AG09319 (cell line): Measurements from ENCODE around the gene SMPD3.

Source experiments
- DNase-seq: peaks from one replicate; pipeline ENCODE4 v3.0.0-alpha.2; 2010; ENCODE audit warnings: low read depth; ENCODE audit errors: extremely low read depth
- TF ChIP-seq, protein P1 (sequence below): IDR thresholded peaks from 2 replicates; pipeline ENCODE4 v1.5.1; 2011; ENCODE audit warnings: low read depth, mild to moderate bottlenecking, inconsistent platforms, low read length, moderate library complexity

SMPD3 gene

DNA sequence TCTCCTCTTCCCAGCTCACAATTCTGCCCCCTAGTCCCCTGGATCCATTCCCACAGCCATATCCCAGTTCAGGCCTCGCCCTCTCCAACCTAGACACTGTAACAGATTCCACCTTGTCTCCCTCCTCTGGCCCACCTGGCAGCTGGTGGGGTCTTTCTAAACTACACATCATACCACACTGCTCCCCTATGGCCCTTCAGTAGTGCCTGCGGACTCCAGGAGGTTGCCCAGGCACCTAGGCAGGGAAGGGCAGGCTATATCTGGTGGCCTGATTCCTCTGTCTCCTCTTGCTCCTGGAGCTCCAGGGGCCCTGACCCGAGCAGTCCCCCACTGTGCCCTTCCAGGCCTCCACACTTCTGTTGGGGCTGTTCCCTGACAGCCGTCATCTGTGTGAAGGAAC is 64.5 kb downstream of the SMPD3 start:
- DNase-seq = no peak
- TF ChIP-seq, protein P1, sequence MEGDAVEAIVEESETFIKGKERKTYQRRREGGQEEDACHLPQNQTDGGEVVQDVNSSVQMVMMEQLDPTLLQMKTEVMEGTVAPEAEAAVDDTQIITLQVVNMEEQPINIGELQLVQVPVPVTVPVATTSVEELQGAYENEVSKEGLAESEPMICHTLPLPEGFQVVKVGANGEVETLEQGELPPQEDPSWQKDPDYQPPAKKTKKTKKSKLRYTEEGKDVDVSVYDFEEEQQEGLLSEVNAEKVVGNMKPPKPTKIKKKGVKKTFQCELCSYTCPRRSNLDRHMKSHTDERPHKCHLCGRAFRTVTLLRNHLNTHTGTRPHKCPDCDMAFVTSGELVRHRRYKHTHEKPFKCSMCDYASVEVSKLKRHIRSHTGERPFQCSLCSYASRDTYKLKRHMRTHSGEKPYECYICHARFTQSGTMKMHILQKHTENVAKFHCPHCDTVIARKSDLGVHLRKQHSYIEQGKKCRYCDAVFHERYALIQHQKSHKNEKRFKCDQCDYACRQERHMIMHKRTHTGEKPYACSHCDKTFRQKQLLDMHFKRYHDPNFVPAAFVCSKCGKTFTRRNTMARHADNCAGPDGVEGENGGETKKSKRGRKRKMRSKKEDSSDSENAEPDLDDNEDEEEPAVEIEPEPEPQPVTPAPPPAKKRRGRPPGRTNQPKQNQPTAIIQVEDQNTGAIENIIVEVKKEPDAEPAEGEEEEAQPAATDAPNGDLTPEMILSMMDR = no peak

DNA sequence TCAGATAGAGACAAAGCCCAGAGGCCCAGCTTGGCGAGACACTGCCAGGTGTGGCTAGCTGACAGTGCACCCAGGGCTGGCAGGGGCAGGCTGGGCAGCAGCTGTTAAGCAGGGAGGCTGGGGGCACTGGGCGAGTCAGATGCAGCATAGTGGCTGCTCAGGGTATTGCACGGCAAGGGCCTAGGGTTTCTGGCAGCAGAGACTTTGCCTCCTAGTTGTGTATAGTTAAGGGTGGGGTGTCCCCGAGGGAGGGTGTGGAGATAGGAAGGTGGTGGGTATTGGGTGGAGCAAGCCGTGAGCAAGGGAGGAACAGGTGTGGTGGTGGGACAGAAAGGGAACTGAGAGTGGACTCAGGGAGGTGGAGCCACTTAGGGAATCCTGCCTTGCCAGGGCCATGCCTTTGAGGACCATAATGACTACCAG is 66.0 kb downstream of the SMPD3 start:
- TF ChIP-seq, protein P1 = no peak; the same call in 1 of the 2 replicates
- no peak for DNase-seq

DNA sequence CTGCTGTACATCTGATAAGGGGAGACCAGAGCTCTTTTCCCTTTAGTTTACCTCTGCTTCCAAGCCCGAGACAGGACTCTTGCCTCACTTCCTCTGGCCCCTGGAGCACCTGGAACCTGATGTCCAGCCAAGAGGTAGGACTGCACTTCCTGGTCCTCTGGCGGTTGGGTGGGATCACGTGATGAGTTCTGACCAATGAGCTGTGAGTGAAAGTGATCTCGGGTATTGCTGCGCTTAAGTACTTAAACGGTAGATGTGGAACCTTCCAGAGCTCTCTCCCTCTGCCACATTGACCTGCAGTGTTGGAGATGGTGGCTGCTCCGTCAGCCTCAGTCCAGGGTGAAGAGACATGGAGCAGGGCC is 67.0 kb downstream of the SMPD3 start:
- TF ChIP-seq, protein P1 = no peak
- no peak for DNase-seq

DNA sequence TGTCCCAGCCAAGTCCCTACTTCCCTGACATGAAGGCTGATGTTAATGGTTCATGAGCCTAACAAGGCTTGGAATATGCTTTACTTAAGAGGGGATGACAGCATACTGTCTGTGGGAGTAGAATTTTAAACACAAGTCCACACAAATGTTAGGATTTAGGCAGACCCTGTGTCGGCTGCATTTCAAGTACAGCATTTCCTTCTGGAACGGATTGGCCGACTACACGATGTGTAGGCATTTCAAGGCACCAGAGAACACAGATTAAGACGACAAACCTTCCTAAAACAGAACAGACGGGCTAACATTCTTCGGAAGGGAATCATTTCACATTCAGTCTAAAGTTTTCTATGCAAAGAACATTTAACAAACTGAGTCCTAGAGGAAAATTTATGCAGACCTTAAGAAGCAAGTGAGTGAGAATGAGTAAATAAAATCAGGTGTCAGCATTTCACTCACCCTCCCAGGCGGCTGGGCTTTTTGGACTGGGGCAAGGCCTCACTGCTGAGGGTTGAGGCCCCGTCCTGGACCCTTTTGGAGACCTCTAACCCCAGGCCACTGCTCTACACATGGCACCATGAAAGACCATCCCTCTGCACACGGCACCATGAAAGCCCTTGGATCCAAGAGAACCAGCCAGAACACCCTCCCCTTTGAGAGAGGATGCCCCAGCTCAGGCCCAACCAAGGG is 67.5 kb downstream of the SMPD3 start:
- DNase-seq = no peak
- TF ChIP-seq, protein P1 = no peak

DNA sequence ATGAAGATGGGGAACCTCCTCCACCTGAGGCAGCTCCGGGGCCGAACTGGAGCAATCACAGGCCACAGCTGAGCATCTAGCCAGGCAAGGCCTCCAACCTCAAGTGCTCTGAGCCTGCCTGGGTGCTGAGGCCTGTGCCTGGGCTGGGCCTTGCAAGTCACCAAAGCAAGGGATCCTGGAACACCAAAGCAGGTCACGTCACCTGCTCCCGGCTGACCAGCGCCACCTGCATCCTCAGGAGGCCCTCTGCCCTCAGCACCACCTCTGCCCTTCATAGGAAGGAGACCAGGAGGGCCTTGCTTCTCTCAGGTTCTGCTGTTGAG is 68.0 kb downstream of the SMPD3 start:
- TF ChIP-seq, protein P1 = no peak
- no peak for DNase-seq

DNA sequence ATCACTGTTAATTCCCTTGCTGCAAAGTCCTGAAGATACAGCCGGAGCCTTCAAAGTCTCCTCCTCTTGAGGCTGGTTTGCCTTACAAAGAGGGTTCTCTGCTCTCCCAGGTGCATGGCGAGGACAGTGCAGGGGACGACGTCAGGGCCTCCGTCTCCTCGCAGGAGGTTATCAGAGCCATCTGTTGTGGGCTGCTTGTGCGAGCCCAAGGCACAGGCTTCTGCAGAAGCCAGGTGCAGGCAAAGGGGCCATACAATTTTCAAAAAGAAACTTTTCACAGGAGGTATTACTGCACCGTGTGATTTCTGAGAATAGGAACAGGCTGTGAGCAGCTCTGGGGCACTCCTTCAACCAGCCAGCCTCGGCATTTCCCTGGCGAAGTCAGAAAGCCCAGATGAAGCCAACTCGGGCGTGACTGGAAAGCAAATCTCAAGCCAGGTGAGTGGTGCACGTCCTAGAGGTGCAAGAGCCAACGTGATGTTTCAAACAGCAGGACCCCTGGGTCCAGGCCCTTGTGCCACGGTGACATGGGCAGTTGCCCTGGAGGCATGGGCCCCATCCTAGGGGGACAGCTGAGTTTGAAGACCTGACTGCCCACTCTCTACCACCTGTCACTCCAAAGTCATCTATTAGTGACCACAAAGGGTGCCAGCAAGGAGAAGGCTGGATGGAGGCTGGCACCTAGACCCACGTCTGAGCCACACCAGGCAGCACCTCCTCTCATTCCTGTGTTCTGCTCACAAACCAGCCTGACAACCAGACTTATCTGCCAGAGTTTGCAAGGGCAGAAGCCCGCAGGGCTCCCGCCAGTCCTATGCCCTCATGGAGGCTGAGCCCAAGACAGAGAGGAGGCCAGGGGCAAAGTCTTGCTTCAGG is 68.6 kb downstream of the SMPD3 start:
- TF ChIP-seq, protein P1 = no peak
- no peak for DNase-seq
